ENCODE measurements around the gene CFAP73.

CFAP73 gene

GRCh38 chr12:113186666-113187325 is 37.3 kb downstream of the CFAP73 start:
- H3K9ac ChIP-seq: no peak overlapping the region
- H3K27ac ChIP-seq: no peak overlapping the region
- H3K4me3 ChIP-seq (ENCODE audit: low read depth, low read length): no peak overlapping the region
- H3K4me1 ChIP-seq: peaks cover 13% of the 10 kb centered on the region
- H3K27me3 ChIP-seq (ENCODE audit: control insufficient read depth, insufficient read depth, low read length): no peaks in the 10 kb centered on the region
- no peak for TF ChIP-seq CTCF (IDR thresholded peaks at IDR 0.05)
- H3K79me2 ChIP-seq: peaks cover 14% of the 10 kb centered on the region
- no peak overlapping the region for H2AFZ ChIP-seq
- no peaks in the 10 kb centered on the region for H3K9me3 ChIP-seq (ENCODE audit: control insufficient read depth, low read length)
- no peaks in the 10 kb centered on the region for H3K36me3 ChIP-seq (ENCODE audit: control insufficient read depth, insufficient read depth, low read length)
- peak overlapping the region; percentile 86 for H3K4me2 ChIP-seq (ENCODE audit: low read length)

- no peaks in the 10 kb centered on the region for H3K36me3 ChIP-seq (ENCODE audit: control insufficient read depth, insufficient read depth, low read length)
- peaks cover 4% of the 10 kb centered on the region for H3K79me2 ChIP-seq
- no peak overlapping the region for H3K9ac ChIP-seq
- H3K4me2 ChIP-seq (ENCODE audit: low read length): no peak overlapping the region
- no peaks in the 10 kb centered on the region for H3K27me3 ChIP-seq (ENCODE audit: control insufficient read depth, insufficient read depth, low read length)
- no peak overlapping the region for H2AFZ ChIP-seq
- H3K4me1 ChIP-seq: peaks cover 8% of the 10 kb centered on the region
- no peak for TF ChIP-seq CTCF (IDR thresholded peaks at IDR 0.05)
- no peaks in the 10 kb centered on the region for H3K9me3 ChIP-seq (ENCODE audit: control insufficient read depth, low read length)
- H3K4me3 ChIP-seq (ENCODE audit: low read depth, low read length): no peak overlapping the region
- no peak overlapping the region for H3K27ac ChIP-seq
Measured at GRCh38 chr12:113189361-113189760, 39.8 kb downstream of the CFAP73 start.

- Histone ChIP-seq H3K36me3 (ENCODE audit: control insufficient read depth, insufficient read depth, low read length) (no peaks in the 10 kb centered on the region), H3K4me1 (peaks cover 7% of the 10 kb centered on the region), H2AFZ (no peak overlapping the region), H3K9ac (no peak overlapping the region), H3K4me3 (ENCODE audit: low read depth, low read length) (no peak overlapping the region), H3K27ac (no peak overlapping the region), H3K9me3 (ENCODE audit: control insufficient read depth, low read length) (no peaks in the 10 kb centered on the region), H3K4me2 (ENCODE audit: low read length) (no peak overlapping the region), H3K79me2 (no peaks in the 10 kb centered on the region), H3K27me3 (ENCODE audit: control insufficient read depth, insufficient read depth, low read length) (no peaks in the 10 kb centered on the region)
- TF ChIP-seq CTCF (IDR thresholded peaks at IDR 0.05): no peak
Measured at GRCh38 chr12:113190761-113191160, 41.2 kb downstream of the CFAP73 start.

- TF ChIP-seq CTCF (IDR thresholded peaks at IDR 0.05): no peak
Measured at GRCh38 chr12:113191227-113191626, 41.7 kb downstream of the CFAP73 start.

GRCh38 chr12:113194971-113195391 is 45.5 kb downstream of the CFAP73 start:
- no peak overlapping the region for H3K4me2 ChIP-seq (ENCODE audit: low read length)
- no peaks in the 10 kb centered on the region for H3K9me3 ChIP-seq (ENCODE audit: control insufficient read depth, low read length)
- H2AFZ ChIP-seq: no peak overlapping the region
- no peaks in the 10 kb centered on the region for H3K79me2 ChIP-seq
- no peak overlapping the region for H3K27ac ChIP-seq
- no peaks in the 10 kb centered on the region for H3K27me3 ChIP-seq (ENCODE audit: control insufficient read depth, insufficient read depth, low read length)
- H3K36me3 ChIP-seq (ENCODE audit: control insufficient read depth, insufficient read depth, low read length): no peaks in the 10 kb centered on the region
- H3K4me1 ChIP-seq: peaks cover 16% of the 10 kb centered on the region
- no peak overlapping the region for H3K4me3 ChIP-seq (ENCODE audit: low read depth, low read length)
- no peak for TF ChIP-seq CTCF (IDR thresholded peaks at IDR 0.05)
- no peak overlapping the region for H3K9ac ChIP-seq

More at GRCh38 chr12:113191227-113191626, 41.7 kb downstream of the CFAP73 start:
- Histone ChIP-seq H3K36me3 (ENCODE audit: control insufficient read depth, insufficient read depth, low read length) (no peaks in the 10 kb centered on the region), H3K79me2 (no peaks in the 10 kb centered on the region), H3K4me3 (ENCODE audit: low read depth, low read length) (no peak overlapping the region), H3K9ac (no peak overlapping the region), H2AFZ (no peak overlapping the region), H3K4me2 (ENCODE audit: low read length) (no peak overlapping the region), H3K27me3 (ENCODE audit: control insufficient read depth, insufficient read depth, low read length) (no peaks in the 10 kb centered on the region), H3K9me3 (ENCODE audit: control insufficient read depth, low read length) (no peaks in the 10 kb centered on the region), H3K4me1 (peaks cover 5% of the 10 kb centered on the region), H3K27ac (no peak overlapping the region)

Measured in parathyroid adenoma (tissue), 2 donors.